H1 (cell line): ENCODE measurements around the gene TPM1. TPM values are rescaled to one million over a fixed set of nuclear protein-coding genes. Genes with fewer than 3 reads are reported as not detected.

Source experiments
- CTCF ChIA-PET: fragments of 300-600 bp; sonication (Branson Sonifier 250); formaldehyde crosslinking; loops from one replicate; lab custom pipeline; 2021; ENCODE audit not compliant: partially characterized antibody; lab: Charles Lee
- POLR2A ChIA-PET: fragments of 300-600 bp; sonication (Branson Sonifier 250); formaldehyde crosslinking; loops from one replicate; lab custom pipeline; 2021; ENCODE audit warnings: inconsistent platforms; ENCODE audit not compliant: partially characterized antibody; lab: Charles Lee
- DNase-seq, 2 experiments: peaks; one replicate each; pipeline versions ENCODE4 v3.0.0 to v3.0.0-alpha.2; 2010 to 2022; ENCODE audit warnings: low spot score in 2 of 2, low read depth in 1 of 2, mixed read lengths in 1 of 2
- FAIRE-seq: peaks from 2 replicates; lab custom pipeline; 2011; peaks lifted over from hg19 to GRCh38; lab: Jason Lieb, UNC
- H2AFZ ChIP-seq: 2 replicates; pipeline ENCODE4 v1.8.1; 2012; ENCODE audit warnings: low read length, inconsistent platforms
- H2AK5ac ChIP-seq: 2 replicates; pipeline ENCODE4 v1.6.1; 2013; ENCODE audit warnings: low read depth, low read length
- H2BK120ac ChIP-seq: replicated peaks from 2 replicates; pipeline ENCODE3; 2013; ENCODE audit warnings: low read depth, low read length, inconsistent platforms
- H2BK12ac ChIP-seq: 2 replicates; pipeline ENCODE4 v1.6.1; 2013; ENCODE audit warnings: low read depth, low read length
- H2BK15ac ChIP-seq: 2 replicates; pipeline ENCODE4 v1.6.1; 2013; ENCODE audit warnings: low read length
- H2BK20ac ChIP-seq: 2 replicates; pipeline ENCODE4 v1.6.1; 2013; ENCODE audit warnings: low read length
- H2BK5ac ChIP-seq: 2 replicates; pipeline ENCODE4 v1.6.1; 2013; ENCODE audit warnings: low read depth, low read length
- H3K14ac ChIP-seq: 2 replicates; pipeline ENCODE4 v1.6.1; 2013; ENCODE audit warnings: inconsistent platforms; ENCODE audit not compliant: insufficient read length
- H3K18ac ChIP-seq: 2 replicates; pipeline ENCODE4 v1.6.1; 2013; ENCODE audit warnings: low read length; ENCODE audit errors: extremely low read depth
- H3K23ac ChIP-seq: 2 replicates; pipeline ENCODE4 v1.6.1; 2013; ENCODE audit warnings: inconsistent platforms; ENCODE audit not compliant: insufficient read length
- H3K23me2 ChIP-seq: 2 replicates; pipeline ENCODE4 v1.6.1; 2013; ENCODE audit warnings: low read depth, low read length
- H3K27ac ChIP-seq: 2 replicates; pipeline ENCODE4 v1.6.1; 2011; ENCODE audit warnings: low read depth, low read length, inconsistent platforms
- H3K27me3 ChIP-seq, 4 experiments: replicated peaks in 1 of 4; 1 replicate in 1 of 4; 2 replicates in 3 of 4; pipeline versions ENCODE4 v1.6.1 to v1.8.1; 2011 to 2013; ENCODE audit warnings: low read length in 3 of 4, mild to moderate bottlenecking in 3 of 4, inconsistent platforms in 2 of 4, mixed read lengths in 2 of 4, moderate library complexity in 1 of 4; ENCODE audit not compliant: control insufficient read depth in 3 of 4, insufficient read depth in 3 of 4; ENCODE audit errors: extremely low read depth in 1 of 4
- H3K36me3 ChIP-seq, 4 experiments: 2 replicates each; pipeline versions ENCODE4 v1.6.1 to v1.8.1; 2011 to 2013; ENCODE audit warnings: mild to moderate bottlenecking in 4 of 4, low read length in 3 of 4, moderate library complexity in 2 of 4, control low read depth in 1 of 4, inconsistent platforms in 1 of 4; ENCODE audit not compliant: insufficient read depth in 4 of 4, control insufficient read depth in 2 of 4
- H3K4ac ChIP-seq: replicated peaks from 2 replicates; pipeline ENCODE3; 2013; ENCODE audit warnings: low read length, low read depth, mixed read lengths, inconsistent platforms; ENCODE audit not compliant: insufficient read length
- H3K4me1 ChIP-seq, 4 experiments: replicated peaks in 1 of 4; 1 replicate in 1 of 4; 2 replicates in 3 of 4; pipeline versions ENCODE4 v1.6.1 to v1.8.1; 2011 to 2013; ENCODE audit warnings: low read length in 3 of 4, inconsistent platforms in 2 of 4, mixed read lengths in 1 of 4; ENCODE audit not compliant: insufficient read depth in 4 of 4, control insufficient read depth in 3 of 4
- H3K4me2 ChIP-seq, 2 experiments: 2 replicates each; pipeline versions ENCODE4 v1.6.1 to v1.8.1; 2011 to 2013; ENCODE audit warnings: low read depth in 2 of 2, low read length in 2 of 2, control low read depth in 1 of 2, inconsistent platforms in 1 of 2, mild to moderate bottlenecking in 1 of 2; ENCODE audit not compliant: insufficient read depth in 1 of 2
- H3K4me3 ChIP-seq, 4 experiments: fragments of 200-600, 300-600 bp in 1 of 4; sonication (generic), shearing (Covaris generic), sonication (Bioruptor Twin) in 1 of 4; 2 replicates each; pipeline versions ENCODE4 v1.5.1 to v1.8.1; 2011 to 2016; ENCODE audit warnings: low read length in 4 of 4, low read depth in 3 of 4, control low read depth in 2 of 4, inconsistent platforms in 2 of 4, mild to moderate bottlenecking in 2 of 4, mixed read lengths in 1 of 4, moderate library complexity in 1 of 4; ENCODE audit not compliant: insufficient read depth in 2 of 4; ENCODE audit errors: extremely low read depth in 1 of 4
- H3K56ac ChIP-seq: replicated peaks from 2 replicates; pipeline ENCODE3; 2013; ENCODE audit warnings: low read depth, mild to moderate bottlenecking, mixed read lengths, low read length, inconsistent platforms; ENCODE audit not compliant: insufficient read length
- H3K79me1 ChIP-seq: 2 replicates; pipeline ENCODE4 v1.6.1; 2013; ENCODE audit warnings: low read depth, low read length, control low read depth
- H3K79me2 ChIP-seq, 2 experiments: 2 replicates each; pipeline versions ENCODE4 v1.6.1 to v1.8.1; 2012 to 2013; ENCODE audit warnings: low read length in 2 of 2, mild to moderate bottlenecking in 2 of 2, inconsistent platforms in 1 of 2; ENCODE audit not compliant: insufficient read depth in 2 of 2, control insufficient read depth in 1 of 2
- H3K9ac ChIP-seq, 4 experiments: replicated peaks in 1 of 4; 1 replicate in 1 of 4; 2 replicates in 3 of 4; pipeline versions ENCODE4 v1.6.1 to v1.8.1; 2011 to 2013; ENCODE audit warnings: low read depth in 3 of 4, low read length in 3 of 4, control low read depth in 2 of 4, mild to moderate bottlenecking in 2 of 4, moderate library complexity in 2 of 4, inconsistent platforms in 1 of 4; ENCODE audit errors: extremely low read depth in 1 of 4
- H3K9me3 ChIP-seq, 2 experiments: 2 replicates each; pipeline versions ENCODE4 v1.6.1 to v1.8.1; 2012 to 2013; ENCODE audit warnings: mild to moderate bottlenecking in 2 of 2, moderate library complexity in 2 of 2, control low read depth in 1 of 2, inconsistent platforms in 1 of 2, low read depth in 1 of 2, low read length in 1 of 2, mixed read lengths in 1 of 2; ENCODE audit not compliant: insufficient read depth in 2 of 2
- H4K20me1 ChIP-seq, 2 experiments: replicated peaks in 1 of 2; 2 replicates each; pipeline versions ENCODE3 to v1.8.1; 2011 to 2013; ENCODE audit warnings: inconsistent platforms in 2 of 2, low read length in 2 of 2, mild to moderate bottlenecking in 1 of 2; ENCODE audit not compliant: insufficient read depth in 2 of 2, control insufficient read depth in 1 of 2
- H4K5ac ChIP-seq: 2 replicates; pipeline ENCODE4 v1.6.1; 2013; ENCODE audit warnings: low read length, low read depth, mixed read lengths, inconsistent platforms; ENCODE audit not compliant: insufficient read length
- H4K8ac ChIP-seq: 2 replicates; pipeline ENCODE4 v1.8.0; 2013; ENCODE audit warnings: mild to moderate bottlenecking, moderate library complexity, low read length, inconsistent platforms; ENCODE audit not compliant: insufficient read depth; ENCODE audit errors: extremely low read depth
- H4K91ac ChIP-seq: replicated peaks from 2 replicates; pipeline ENCODE3; 2013; ENCODE audit warnings: low read length, mixed read lengths, inconsistent platforms; ENCODE audit not compliant: insufficient read length
- EGR1 ChIP-seq: IDR thresholded peaks from 2 replicates; pipeline ENCODE4 v1.6.1; 2011; ENCODE audit warnings: low read depth, low read length, borderline replicate concordance
- HDAC6 ChIP-seq: IDR thresholded peaks from one replicate; pipeline ENCODE4 v1.7.1; 2012; ENCODE audit warnings: low read depth, mild to moderate bottlenecking, inconsistent platforms, low read length, moderate library complexity
- MAFK ChIP-seq: IDR thresholded peaks from 2 replicates; pipeline ENCODE4 v1.6.1; 2012; ENCODE audit warnings: low read depth, mild to moderate bottlenecking, improper control_type of control experiment, low read length
- NRF1 ChIP-seq: IDR thresholded peaks from 2 replicates; pipeline ENCODE4 v1.6.1; 2011; ENCODE audit warnings: mild to moderate bottlenecking, low read depth, low read length, improper control_type of control experiment
- SAP30 ChIP-seq: fragments of 300-600 bp; sonication (generic); IDR thresholded peaks from 2 replicates; pipeline ENCODE4 v1.7.1; 2012; ENCODE audit warnings: low read length, moderate library complexity, mild to moderate bottlenecking, inconsistent platforms; ENCODE audit not compliant: insufficient read depth, insufficient replicate concordance
- SUZ12 ChIP-seq: fragments of 200-600 bp; sonication (generic); IDR thresholded peaks from 2 replicates; pipeline ENCODE4 v1.6.1; 2012; ENCODE audit warnings: mild to moderate bottlenecking, inconsistent platforms, low read length, moderate library complexity, mixed read lengths
- TAF7 ChIP-seq: optimal IDR thresholded peaks from 2 replicates; pipeline ENCODE3; 2011; ENCODE audit warnings: low read depth, mild to moderate bottlenecking, inconsistent platforms, low read length, moderate library complexity, borderline replicate concordance
- WGBS, 2 experiments: shearing (Covaris generic) in 1 of 2; methylation state at CpG; one replicate each; pipeline versions ENCODE4 v1.1.6 to v1.1.7; 2013 to 2015; ENCODE audit warnings: low lambda C conversion rate in 2 of 2, mixed read lengths in 2 of 2, inconsistent platforms in 1 of 2, low coverage in 1 of 2, missing lambda C conversion rate in 1 of 2; ENCODE audit not compliant: insufficient replicate concordance in 2 of 2, insufficient coverage in 1 of 2, insufficient read length in 1 of 2; ENCODE audit errors: extremely low coverage in 1 of 2, missing lambda C conversion rate in 1 of 2; 5-methylcytosine and 5-hydroxymethylcytosine counted together
- polyA plus RNA-seq, 7 experiments: library from polyadenylated mRNA; depleted of rRNA in 3 of 7; stranded (reverse) in 5 of 7; unstranded in 2 of 7; fragments of >200 nt in 5 of 7; fragments of 200-250 nt in 2 of 7; gene quantifications; 1 replicate in 5 of 7; 2 replicates in 1 of 7; 4 replicates in 1 of 7; pipeline versions ENCODE4 v1.2.1 to v1.2.3, GENCODE V29; 2011 to 2013; ENCODE audit warnings: missing spikeins in 2 of 7, mixed read lengths in 2 of 7
- total RNA-seq: library from RNA; stranded (reverse); fragmentation: NEBNext Ultra II Directional; extraction: Animal tissue kit (Norgen Biotek cat#: 25700); gene quantifications from 2 replicates; pipeline ENCODE4 v1.2.1, GENCODE V29; 2021

The TPM1 gene
- total and polyA plus RNA-seq, 2 of the 8 experiments (the other 6 are each of a cell fraction or from before 2014, with no cell fraction given): 258 to 579 TPM

DNA sequence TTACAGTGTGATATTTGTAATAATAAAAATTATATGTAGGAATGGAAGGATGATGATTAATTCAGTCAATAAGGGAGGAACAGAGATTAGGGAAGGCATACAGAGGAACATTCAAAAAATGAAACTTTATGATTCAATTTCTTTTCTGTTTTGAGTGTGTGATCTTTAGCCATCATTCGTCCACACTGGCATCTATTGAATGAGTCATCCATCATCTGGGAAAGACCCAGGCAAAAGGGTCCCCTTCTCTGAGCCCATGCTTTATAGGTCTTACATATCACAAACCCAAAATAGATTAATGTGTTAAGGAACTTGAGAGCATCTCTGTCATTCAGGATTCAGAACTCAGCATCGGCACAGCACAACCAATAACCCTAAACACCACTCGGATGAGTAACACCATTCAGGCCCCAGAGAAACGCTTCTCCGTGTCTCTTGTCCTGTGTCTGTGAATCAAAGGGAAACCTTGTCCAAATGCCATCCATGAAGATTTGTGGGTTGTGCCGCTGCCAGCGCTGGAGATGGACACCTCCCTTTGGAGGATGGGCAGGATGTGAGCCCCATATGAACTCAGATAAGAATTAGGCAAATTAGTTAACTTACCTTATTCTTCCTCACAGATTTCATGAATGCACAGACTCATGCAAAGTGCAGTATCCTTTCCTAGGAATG is 21.7 kb upstream of the TPM1 start:
- Histone ChIP-seq H3K36me3 (no peaks in the 10 kb centered on the region), H2BK5ac (no peak overlapping the region), H3K4ac (no peak overlapping the region), H3K79me1 (no peaks in the 10 kb centered on the region), H3K56ac (no peak overlapping the region), H2BK120ac (no peak overlapping the region), H4K5ac (no peak overlapping the region), H3K9ac (no peak overlapping the region), H4K8ac (no peak overlapping the region), H3K27ac (no peak overlapping the region), H2BK20ac (no peak overlapping the region), H3K23me2 (no peaks in the 10 kb centered on the region), H3K4me1 (peaks cover 0 to 4% (median under 1%) of the 10 kb centered on the region in 4 experiments; a peak in 2 of 7 replicates), H2BK15ac (no peak overlapping the region), H2AK5ac (no peak overlapping the region), H3K27me3 (no peaks in the 10 kb centered on the region), H2AFZ (no peak overlapping the region), H4K20me1 (no peaks in the 10 kb centered on the region), H3K9me3 (no peaks in the 10 kb centered on the region), H3K79me2 (no peaks in the 10 kb centered on the region), H4K91ac (no peak overlapping the region), H3K23ac (no peak overlapping the region), H3K4me3 (no peak overlapping the region), H3K18ac (no peak overlapping the region), H3K4me2 (no peak overlapping the region), H3K14ac (no peak overlapping the region), H2BK12ac (no peak overlapping the region)
- WGBS, 2 experiments: 91% methylated on average over 7 of the region's 7 CpGs; no CpG with 5 or more reads in 1 of the 2 experiments
- ChIA-PET POLR2A (no interaction called here), CTCF (interaction anchor here (1.5 kb wide), 1 partner anchor 175 kb away, joined by 3 read pairs; no protein-coding TSS in a partner anchor)
- TF ChIP-seq SAP30 (no peak), NRF1 (no peak), TAF7 (no peak), EGR1 (no peak), SUZ12 (no peak), MAFK (no peak), HDAC6 (no peak)
- DNase-seq (no peak), FAIRE-seq (no peak)
